GM18907 (cell line): ENCODE results near the gene XPO6.

Experiments used
- ATAC-seq: cut with Tn5 transposase; IDR thresholded peaks from one replicate; pipeline ENCODE4 v1.9.1; 2021; ENCODE audit warnings: mild to moderate bottlenecking, moderate library complexity; ENCODE audit not compliant: unreplicated experiment

Gene XPO6

DNA sequence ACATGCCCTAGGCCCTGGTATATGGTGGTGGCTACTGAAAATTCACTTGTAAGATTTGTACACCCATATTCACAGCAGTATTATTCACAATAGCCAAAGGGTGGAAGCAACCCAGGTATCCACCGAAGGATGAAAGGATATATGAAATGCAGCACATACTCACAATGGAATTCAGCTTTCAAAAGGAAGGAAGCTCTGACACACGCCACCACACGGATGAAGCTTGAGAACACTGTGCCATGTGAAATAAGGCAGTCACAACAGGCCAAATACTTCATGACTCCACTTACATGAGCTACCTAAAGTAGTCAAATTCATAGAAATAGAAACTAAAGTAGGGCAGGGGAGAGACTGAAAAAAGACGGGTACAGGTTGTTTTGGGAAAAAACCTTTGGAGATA lies 2.9 kb downstream of the XPO6 start:
- ATAC-seq = no peak

DNA sequence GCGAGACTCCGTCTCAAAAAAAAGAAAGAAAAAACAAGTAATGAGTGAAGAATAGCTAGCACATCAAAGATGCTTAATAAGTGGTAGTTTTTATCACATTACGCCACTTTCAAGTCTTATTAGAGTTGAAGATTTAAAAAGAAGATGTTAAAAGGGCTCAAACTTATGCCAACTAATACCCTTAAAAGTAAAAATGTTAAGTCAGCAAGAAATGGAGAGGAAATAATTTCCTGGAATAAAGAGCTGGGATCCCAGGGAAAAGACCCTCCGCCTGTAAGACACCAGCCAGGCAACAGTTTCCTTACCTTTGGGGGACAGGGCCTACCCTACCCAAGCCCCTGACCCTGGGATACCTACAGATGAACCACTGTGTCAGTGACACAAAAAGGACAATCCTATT lies 3.6 kb downstream of the XPO6 start:
- ATAC-seq = no peak

DNA sequence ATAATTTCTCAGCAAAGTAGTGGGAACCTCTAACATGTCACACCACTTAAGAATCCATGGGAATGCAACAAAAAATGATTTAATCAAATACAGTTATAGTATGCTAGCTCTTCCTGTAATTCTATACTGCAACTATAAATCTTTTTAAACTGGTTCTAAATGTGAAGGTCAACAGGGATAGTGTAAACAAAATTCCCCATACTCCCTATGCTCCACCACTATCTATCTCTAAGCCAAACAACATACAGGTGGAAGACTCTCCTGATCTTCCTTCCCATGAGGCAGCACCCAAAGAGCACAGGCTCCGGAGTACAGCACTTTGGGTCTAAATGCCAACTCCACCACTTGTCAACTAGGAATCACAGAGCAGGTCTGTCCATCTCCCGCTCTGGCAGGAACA lies 4.4 kb downstream of the XPO6 start:
- no peak for ATAC-seq

DNA sequence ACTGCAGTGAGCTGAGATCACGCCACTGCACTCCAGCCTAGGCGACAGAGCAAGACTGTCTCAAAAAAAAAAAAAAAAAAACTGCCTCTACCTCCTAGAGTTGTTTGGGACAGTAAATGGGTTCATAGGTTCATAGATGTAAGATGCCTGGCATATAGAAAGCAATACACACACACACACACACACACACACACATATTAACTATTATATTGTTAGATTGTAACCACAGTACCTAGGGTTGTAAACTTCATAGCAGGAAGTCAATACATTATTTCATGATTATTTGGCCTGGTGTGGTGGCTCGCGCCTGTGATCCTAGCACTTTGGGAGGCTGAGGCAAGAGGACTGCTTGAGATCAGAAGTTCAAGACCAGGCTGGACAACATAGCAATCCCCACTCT lies 5.8 kb downstream of the XPO6 start:
- no peak for ATAC-seq

DNA sequence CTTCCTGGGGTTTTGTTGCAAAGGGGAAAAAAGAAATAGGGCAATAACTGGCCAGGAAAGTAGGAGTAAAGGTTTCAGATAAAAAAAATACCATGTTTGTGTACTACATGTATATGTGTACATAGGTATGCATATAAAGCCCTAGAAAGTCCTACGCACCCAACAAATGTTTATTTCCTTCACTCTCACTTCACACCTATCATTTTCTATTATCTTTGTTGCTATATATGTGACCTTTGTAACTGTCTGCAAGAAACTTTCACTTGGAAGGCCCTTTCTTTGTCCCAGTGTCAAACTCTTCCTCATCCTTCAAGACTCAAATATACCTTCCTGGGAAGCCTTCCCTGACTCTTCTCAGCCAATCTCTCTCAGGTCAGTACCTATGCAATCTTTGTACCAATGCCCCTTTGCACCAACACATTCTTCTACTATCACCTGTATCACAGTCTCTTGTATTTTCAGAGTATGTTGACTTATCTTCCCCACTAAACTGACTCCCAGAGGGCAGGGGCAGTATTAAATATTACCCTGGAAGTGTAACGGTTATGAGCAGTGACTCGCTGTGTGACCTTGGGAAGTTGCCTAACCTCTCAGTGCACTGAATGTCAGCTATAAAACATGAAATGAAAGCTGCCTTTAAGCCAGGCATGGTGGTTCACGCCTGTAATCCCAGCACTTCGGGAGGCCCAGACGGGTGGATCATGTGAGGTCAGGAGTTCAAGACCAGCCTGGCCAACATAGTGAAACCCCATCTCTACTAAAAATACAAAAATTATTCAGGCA lies 6.5 kb downstream of the XPO6 start:
- ATAC-seq = no peak

DNA sequence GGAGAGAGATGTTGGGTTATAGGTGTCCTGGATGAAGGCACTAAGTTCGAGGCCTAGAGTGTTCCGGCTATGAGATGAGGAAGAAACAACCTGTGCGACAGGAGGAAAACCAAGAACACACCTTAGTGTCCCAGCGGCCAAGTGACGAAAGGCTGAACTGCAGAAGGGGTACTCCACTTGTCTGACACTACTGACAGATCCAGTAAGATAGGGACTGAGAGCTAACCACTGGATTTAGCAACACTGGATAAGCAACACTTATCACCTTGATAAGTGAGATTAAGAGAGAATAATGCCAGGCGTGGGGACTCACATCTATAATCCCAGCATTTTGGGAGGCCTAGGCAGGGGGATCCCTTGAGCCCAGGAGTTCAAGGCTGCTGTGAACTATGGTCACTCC lies 7.1 kb downstream of the XPO6 start:
- no peak for ATAC-seq

DNA sequence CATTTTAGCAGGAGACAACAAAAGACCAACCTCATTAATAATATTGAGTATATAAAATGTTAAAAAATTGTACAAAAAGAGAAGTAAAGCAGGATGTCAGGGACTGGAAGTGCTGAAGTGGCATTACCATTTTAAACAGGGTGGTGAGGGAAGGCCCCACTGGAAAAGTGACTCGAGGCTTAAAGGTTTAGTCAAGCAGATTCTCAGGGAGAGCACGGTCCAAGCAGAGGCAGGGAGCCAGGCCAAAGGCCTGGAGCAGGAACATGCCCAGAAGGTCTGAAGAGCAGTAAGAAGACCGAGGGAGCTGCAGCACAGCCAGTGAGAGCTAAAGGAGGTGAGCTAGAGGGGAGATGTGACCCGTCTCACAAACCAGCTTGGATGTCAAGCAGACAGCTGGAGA lies 7.6 kb downstream of the XPO6 start:
- ATAC-seq = no peak

DNA sequence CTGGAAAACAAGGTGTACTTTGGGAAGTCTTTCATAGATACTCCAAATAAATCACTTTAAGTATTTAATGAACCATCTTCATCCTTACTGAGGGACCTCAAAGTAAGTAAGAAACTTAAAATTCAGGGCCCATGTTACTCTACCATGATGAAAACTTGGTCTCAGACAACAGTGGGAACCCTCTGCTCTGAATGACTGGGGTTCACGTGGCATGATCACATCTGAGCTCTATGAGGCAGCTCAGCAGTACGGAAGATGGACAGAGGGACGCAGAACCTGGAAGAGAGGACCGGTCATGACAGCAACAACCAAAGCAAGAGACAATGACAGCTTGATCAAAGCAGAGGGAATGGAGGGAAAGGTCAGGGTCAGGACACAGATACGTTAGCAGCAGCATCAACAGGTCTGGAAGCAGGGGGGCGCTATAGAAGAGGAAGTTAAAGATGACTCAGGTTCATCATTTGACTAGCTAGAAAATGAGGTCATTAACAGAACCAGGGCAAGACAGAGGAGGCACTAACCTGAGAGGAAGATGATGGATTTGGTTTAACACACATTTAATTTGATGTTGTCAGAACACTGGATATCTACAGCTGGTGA lies 9.5 kb downstream of the XPO6 start:
- ATAC-seq = no peak

DNA sequence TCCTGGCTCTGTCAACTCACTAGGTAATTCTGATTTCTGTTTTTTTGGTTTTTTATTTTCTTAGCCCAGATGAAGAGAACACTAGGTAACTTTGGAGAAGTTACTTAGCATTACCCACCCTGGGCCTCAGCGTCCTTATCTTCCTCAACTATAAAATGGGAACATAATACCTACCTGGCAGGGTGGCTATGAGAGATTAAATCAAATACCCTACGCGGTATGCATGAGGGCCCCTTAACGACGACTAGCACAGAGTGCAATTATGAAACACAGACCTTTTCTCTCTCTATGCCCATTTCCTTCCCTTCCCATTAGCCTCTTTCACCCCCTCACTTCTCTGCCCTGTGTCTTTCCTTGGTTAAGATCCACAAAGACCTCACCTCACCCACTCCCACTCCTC lies 11.1 kb downstream of the XPO6 start:
- no peak for ATAC-seq

DNA sequence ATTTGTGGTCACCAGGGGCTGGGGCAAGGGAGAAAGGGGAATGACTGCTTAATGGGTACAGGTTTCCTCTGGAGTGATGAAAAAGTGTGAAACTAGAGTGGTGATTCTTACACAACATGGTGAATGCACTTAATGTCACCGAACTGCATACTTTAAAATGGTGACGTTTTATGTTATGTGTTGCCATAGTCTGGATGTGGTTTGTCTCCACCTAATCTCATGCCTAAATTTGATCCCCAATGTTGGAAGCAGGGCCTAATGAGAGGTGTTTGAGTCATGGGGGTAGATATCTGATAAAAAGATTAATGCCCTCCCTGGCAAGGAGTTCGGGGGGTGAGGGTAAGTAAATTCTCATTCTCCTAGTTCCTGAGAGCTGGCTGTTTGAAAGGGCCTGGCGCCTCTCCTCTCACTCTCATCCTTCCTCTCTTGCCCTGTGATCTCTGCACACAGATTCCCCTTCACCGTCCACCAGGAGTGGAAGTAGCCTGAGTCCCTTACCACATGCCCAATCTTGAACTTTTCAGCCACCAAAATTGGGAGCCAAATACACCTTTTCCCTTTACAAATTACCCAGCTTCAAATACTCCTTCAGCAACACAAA lies 15.3 kb downstream of the XPO6 start:
- no peak for ATAC-seq

DNA sequence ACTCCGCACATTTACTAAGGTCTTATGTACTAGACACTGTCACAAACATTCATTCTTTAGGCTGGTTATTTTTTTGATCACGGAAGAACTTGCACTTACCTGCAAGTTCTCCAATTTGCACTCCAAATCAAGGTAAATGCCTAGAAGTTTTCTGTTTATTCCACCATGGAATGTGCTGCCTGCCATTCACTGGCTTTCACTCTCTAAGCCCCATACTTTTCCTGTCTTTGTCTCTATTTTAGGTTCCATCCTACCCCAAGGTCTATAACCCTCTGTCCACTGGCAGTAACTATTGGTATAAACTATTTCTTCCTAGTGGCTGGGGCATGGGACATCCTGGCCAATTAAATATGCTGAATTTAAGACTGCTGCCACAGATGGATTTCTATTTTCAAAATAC lies 15.9 kb downstream of the XPO6 start:
- no peak for ATAC-seq

DNA sequence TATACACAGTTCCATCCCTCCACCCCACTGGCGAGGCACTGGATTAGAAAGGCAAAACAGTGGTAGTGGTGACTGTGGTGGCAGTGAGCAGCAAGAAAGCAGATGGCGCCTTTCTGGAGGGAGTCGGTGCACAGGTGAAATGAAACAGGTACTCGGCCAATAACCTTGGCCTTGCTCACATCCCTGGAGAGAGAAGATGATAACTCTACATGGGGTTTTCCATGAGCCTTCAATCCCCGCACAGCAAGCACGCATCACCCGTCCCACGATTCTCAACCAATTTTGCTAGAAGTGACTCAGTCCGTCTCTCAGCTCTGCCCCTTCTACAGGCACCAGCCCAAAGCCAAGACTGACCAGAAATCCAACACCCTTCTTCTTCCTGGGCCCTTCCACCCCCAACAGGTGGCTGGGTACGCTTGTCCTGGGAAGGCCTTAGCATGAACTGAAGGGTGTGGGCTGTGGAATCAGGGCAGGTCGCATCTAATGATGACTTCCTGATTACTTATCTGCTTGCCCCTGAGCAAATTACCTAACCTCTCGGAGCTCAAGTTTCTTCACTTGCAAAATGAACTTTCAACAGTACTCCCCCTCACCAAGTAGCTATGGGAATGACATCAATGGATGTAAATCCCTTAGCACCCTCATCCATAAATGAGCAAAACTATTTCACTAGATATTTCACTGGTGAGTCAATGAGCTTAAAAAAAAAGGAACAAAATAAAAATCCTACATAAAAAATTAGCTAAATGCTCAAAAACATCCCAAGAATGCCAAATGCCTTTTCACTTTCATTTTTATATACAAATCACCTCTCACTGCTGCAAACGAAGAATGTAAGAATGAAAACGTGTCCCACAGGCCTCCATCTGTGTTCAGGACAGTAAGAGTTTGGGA lies 18.0 kb downstream of the XPO6 start:
- peak; percentile 34 for ATAC-seq

DNA sequence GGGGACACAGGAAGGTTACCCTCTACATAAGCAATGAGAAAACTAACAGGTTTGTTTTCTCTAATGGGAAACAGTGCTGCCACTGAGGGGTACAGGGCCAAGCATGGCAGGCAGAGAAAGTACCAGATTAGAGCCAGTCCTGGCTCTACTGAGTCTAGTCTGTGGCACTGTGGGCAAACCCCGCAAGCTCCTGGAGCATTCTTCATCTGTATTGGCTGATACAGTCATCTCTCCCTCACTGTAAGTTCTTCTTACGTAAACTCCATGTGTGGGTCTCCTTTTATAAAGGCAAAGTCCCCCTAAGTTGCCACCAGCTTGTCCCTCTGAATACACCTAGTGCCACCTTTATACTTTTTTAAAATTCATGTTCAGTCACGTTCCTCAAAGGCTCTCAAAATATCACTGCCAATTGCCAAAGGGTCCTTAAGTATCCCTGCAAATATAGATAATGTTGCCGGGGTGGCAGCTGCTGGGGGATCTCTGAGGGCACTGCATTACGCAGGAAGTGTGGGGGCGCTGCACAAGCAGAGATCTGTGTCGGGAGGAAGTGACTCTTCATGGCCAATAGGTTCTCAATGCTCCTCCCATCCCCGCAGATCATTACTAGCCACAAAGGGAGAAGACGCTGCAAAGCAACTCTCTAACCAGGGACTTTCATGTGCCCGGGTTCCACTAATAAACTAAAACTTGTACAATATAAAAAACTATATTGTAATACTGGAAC lies 18.8 kb downstream of the XPO6 start:
- ATAC-seq = peak; percentile 61

DNA sequence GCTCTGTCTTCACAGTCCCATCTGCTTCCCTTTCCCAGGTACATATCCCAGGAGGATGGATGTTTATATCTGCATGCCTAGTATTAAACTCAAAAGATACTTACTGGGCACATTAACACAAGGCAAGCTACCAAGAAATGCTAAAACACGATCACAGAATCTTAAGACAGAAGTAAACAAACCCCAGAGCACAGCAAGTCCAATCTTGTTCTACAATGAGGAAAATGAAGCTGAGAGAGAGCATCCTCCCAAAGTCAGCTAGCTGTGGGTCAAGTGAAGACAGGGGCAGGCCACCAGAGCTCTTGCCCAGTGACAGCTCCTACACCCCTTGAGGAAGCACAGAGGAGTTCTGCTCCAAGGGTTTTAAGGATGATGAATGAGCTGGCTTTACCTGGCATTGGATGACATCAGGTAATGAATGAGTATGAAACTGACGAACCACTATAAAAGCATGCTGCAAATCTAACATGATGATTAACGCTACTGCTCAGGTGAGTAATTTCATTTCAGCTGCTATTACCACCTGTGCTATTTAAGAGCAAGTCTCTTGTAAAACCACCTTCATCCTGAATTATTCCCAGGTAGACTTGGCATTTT lies 20.3 kb downstream of the XPO6 start:
- no peak for ATAC-seq

DNA sequence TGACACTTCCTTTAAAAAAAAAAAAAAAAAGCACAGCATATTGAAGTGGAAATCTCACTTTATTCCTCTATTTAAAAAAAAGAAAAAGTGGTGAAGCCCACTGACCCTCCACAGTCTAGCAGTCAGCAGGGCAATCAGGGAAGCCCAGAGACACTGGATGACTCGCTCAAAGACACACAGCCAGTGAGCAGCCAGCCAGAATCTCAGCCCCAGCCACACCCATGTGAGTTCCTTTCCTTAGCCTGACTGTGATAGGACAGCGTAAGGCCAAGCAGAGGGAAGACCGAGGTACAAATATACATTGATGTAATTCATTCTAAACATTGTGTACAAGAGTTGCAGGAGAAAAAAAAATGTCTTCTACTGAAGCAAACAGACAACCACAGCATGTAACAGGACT lies 22.5 kb downstream of the XPO6 start:
- ATAC-seq = no peak

DNA sequence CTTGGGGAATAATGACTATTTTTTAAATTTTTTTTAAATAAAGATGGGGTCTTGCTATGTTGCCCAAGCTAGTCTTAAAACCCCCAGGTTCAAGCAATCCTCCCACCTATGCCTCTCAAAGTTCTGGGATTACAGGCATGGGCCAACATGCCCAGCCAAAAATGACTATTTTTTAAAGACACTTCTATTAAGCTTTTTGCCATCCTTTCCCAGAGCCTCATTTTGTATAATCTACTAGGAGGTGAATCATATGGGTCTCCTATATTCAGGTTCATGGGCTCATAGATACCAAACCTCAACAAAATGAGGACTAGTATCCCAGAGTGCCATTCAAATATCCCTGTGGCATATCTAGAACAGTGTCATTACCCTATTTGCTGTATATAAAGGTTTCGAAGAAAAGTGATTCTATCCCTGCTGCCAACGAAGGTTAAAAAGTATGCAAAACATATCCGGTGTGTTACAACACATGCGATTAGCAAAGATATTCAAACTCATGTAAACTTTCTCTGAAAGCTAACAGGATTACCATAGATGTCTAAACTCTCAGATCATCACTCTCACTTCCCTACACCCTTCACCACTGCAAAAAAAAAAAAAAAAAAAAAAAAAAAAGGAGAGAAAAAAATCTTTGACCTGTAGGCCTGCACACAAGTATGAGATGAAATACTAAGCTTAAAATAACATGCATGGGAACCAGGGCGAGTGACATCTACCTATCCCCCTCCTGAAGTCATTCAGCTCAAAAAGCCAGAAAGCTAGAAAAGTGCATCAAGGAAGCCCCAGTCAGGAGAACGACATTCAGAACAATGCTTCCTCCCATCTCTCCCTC lies 23.5 kb downstream of the XPO6 start:
- peak; percentile 70 for ATAC-seq

DNA sequence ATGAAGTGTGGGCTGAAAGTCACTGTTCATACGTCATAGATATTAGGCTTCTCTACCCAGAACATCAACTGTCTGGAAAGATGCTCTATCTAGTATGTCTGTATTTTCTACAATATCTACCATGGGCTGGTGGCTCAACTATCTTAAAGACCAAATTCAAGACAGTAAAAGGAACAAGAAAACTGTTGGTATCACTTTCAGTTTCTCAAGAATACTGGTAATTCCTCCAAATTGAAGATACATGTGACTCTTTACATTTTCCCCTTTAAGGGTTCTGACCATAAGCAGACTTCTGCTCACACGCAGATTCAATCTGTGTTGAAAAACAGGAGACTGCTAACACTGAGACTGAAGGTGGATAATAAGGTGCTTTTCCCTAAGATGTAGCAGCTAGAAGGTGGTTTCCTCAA lies 24.2 kb downstream of the XPO6 start:
- ATAC-seq = peak; percentile 50

DNA sequence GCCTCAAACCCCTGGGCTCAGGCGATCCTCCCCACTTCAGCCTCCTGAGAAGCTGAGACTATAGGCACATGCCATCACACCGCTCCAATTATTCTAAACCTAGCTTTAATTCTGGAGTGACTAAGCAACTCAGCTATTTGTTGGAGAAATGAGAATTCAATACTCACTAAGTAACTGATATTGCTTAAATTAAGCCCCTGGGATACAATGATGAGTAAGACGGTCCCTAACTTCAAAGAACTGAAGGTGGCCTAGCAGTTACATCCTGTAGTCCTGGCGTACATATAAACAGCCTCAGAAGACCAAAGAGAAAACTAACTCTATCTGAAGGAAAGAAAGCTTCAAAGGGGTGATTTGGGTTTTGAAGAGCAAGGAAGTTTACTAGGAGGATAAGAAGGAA lies 25.0 kb downstream of the XPO6 start:
- no peak for ATAC-seq

DNA sequence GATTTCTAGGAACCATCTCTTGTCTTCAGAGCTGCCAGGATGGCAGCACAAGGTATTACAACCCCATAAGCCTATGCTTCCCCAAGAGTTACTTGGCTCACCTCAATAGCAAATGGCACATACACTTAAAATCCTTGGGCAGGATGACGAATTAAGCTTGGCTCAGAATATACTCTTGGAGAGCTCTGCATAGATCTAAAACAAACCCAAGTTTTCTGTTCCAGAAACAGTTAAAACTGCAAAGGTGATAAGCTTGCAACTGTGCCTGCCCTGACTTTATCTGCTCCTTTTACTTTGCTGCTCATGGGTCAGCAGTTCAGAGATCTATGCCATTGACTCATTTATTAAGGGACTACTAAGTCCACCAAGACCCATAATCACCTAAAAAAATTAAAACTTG lies 26.1 kb downstream of the XPO6 start:
- no peak for ATAC-seq

DNA sequence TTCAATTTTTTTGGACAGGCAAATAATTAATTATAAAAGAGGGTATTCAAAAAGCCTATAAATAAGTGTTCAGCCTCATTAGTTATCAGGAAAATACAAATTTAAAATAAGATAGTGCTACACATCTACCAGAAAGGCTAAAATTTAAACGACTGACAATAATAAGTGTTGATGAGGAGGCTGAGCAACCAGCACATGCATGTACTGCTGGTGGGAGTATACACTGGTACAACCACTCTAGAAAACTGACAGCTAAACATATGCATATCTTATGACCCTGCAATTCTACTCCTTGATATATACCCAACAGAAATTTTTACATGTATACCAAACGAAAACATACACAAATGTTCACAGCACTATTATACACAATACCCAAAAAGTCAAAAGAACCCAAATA lies 27.1 kb downstream of the XPO6 start:
- ATAC-seq = no peak
